GM06990 (cell line): ENCODE results near the gene KCNF1.

Experiments used
- DNase-seq: peaks from one replicate; pipeline ENCODE4 v3.0.0-alpha.2; 2011; ENCODE audit not compliant: insufficient read length; ENCODE audit errors: extremely low read depth
- H3K27me3 ChIP-seq: replicated peaks from 2 replicates; pipeline ENCODE4 v1.6.0; 2011; ENCODE audit warnings: low read length; ENCODE audit not compliant: control insufficient read depth, insufficient read depth
- H3K36me3 ChIP-seq: 2 replicates; pipeline ENCODE4 v1.5.1; 2011; ENCODE audit warnings: low read length; ENCODE audit not compliant: control insufficient read depth, insufficient read depth
- H3K4me3 ChIP-seq: replicated peaks from 2 replicates; pipeline ENCODE4 v1.5.1; 2011; ENCODE audit warnings: low read depth, mild to moderate bottlenecking, control low read depth, low read length
- TF ChIP-seq, protein P1 (sequence below): IDR thresholded peaks from 2 replicates; pipeline ENCODE4 v1.5.1; 2011; ENCODE audit warnings: low read length, control low read depth, mild to moderate bottlenecking, inconsistent platforms; ENCODE audit not compliant: insufficient read depth, poor library complexity, severe bottlenecking

Gene KCNF1

DNA sequence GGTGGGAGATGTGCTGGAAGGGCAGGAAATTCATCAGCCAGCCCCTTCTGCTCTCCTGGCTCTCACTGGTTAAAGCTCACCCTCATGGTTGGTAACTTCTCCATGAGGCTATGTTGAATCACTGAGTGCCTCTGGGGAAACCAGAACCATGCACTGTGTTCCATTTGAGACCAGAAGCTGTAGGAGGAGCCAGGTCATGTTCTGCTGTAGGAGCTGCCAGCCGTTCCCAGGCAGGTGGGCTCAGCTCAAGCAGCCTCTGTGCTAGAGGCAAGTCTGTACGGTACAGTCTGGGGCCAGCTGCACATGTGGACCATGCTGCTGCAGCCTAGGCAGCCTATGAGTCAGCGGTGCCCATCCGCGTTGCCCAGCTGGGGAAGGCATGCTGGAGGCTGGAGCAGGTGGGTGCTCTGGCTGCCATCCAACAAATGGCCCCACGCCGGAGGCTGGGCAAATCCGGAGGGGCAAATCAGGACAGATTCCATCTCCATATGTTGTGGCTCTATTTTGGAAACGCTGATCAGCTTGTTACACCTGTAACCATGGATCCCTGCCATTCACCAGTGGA, 22.0 kb upstream of the KCNF1 start:
- TF ChIP-seq, protein P1, sequence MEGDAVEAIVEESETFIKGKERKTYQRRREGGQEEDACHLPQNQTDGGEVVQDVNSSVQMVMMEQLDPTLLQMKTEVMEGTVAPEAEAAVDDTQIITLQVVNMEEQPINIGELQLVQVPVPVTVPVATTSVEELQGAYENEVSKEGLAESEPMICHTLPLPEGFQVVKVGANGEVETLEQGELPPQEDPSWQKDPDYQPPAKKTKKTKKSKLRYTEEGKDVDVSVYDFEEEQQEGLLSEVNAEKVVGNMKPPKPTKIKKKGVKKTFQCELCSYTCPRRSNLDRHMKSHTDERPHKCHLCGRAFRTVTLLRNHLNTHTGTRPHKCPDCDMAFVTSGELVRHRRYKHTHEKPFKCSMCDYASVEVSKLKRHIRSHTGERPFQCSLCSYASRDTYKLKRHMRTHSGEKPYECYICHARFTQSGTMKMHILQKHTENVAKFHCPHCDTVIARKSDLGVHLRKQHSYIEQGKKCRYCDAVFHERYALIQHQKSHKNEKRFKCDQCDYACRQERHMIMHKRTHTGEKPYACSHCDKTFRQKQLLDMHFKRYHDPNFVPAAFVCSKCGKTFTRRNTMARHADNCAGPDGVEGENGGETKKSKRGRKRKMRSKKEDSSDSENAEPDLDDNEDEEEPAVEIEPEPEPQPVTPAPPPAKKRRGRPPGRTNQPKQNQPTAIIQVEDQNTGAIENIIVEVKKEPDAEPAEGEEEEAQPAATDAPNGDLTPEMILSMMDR = no peak
- Histone ChIP-seq H3K4me3 (no peak overlapping the region), H3K27me3 (peaks cover 4% of the 10 kb centered on the region), H3K36me3 (no peaks in the 10 kb centered on the region)
- DNase-seq = no peak

DNA sequence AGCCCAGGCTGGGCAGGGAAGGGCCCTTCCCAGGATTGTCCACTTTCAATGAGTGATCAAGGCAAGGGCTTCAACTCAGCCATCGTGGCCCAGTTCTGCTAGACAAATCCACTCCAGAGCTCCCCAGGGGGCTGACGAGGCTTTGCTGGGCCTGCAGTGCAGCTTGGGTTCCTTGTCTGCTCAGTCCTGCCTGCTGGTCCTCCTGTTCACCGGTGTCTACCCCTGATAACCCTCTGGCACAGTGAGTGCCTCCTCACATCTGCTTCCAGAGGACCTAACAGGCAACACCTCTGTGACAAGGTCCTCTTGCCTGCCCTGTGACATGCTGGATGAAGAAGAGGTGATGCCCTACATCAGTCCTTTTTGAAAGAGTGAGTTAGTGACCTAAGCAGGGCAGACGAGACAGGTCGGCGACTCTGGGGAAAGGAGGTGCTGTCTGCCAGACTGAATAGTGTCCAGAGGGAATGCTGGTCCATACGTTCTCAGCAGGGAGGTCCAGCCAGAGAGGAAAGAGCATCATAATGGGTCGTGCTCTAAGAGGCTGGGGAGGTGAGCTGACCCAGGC, 20.9 kb upstream of the KCNF1 start:
- no peak overlapping the region for H3K4me3 ChIP-seq
- no peak for DNase-seq
- no peaks in the 10 kb centered on the region for H3K36me3 ChIP-seq
- TF ChIP-seq, protein P1 = no peak
- H3K27me3 ChIP-seq = peaks cover 4% of the 10 kb centered on the region

DNA sequence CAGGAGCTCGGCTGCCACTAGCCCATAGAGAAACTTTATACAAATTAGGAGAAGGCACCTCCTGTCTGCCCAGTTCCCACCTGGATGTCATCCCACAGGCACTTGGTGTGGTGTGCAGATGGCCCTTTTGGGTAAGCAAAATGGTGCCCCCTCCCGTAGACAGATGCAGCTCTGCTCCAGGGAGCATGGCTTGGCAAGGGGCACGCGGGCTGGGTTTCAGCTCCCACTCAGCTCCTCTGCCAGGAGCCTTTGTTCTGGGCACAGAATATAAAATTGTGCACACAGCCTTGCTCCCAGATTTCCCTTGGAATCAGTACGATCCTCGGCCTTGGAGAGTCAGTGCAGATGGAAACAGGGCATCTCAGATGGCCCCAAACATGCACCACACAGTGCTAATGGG, 20.3 kb upstream of the KCNF1 start:
- TF ChIP-seq, protein P1 = no peak
- no peak overlapping the region for H3K4me3 ChIP-seq

DNA sequence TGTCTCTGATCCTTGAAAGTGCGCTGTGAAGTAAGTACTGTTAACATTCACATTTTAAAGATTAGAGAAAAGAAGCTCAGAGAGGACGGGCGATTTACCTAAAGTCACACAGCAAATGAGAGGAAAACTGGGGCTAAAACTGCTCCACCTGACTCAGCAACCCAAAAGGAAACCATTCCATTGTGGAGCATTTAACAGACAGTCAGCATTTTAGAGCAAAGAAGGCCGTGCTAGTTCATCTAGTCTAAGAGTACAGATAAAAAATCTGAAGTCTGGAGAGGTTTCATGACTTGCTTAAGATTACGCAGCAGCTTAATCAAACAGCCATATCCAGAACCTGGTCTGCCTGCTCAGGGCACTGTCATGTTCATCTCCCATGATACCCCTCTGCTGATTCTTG, 19.9 kb upstream of the KCNF1 start:
- DNase-seq = no peak
- no peak overlapping the region for H3K4me3 ChIP-seq
- TF ChIP-seq, protein P1 = no peak
- no peaks in the 10 kb centered on the region for H3K36me3 ChIP-seq
- H3K27me3 ChIP-seq = peaks cover 4% of the 10 kb centered on the region

More for the DNA sequence above, 20.3 kb upstream of the KCNF1 start:
- no peaks in the 10 kb centered on the region for H3K36me3 ChIP-seq
- DNase-seq = no peak
- peaks cover 4% of the 10 kb centered on the region for H3K27me3 ChIP-seq

DNA sequence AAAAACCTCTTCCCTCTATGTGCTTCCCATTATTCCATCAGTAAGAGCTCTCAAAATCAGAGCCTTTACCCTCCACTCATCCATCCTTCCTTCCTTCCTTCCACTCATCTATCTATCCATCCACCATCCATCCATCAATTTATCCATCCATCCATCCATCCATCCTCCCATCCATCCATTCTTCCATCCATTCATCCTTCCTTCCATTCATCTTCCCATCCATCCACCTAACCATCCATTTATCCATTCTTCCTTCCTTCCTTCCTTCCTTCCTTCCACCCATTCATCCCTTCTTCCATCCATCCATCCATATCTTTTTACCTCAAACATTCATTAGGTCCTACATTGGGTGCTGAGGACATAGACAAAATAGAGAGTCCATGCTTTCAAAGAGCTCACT, 19.4 kb upstream of the KCNF1 start:
- DNase-seq = no peak
- no peak overlapping the region for H3K4me3 ChIP-seq
- TF ChIP-seq, protein P1 = no peak
- H3K36me3 ChIP-seq = no peaks in the 10 kb centered on the region
- H3K27me3 ChIP-seq = peaks cover 4% of the 10 kb centered on the region
